Liver (tissue), 9 donors: ENCODE results near the gene PGAM2. TPM values are rescaled to one million over a fixed set of nuclear protein-coding genes. Genes with fewer than 3 reads are reported as not detected.

Experiments used
- DNase-seq: peaks from one replicate; pipeline ENCODE4 v3.0.0-alpha.2; 2017; ENCODE audit warnings: low spot score
- H3K27ac ChIP-seq, 2 donors: one replicate each; pipeline ENCODE4 v1.7.0; 2013; ENCODE audit warnings: inconsistent platforms in 2 of 2, low read length in 2 of 2, control low read depth in 1 of 2, low read depth in 1 of 2, mild to moderate bottlenecking in 1 of 2
- H3K27me3 ChIP-seq, 4 donors: one replicate each; pipeline versions ENCODE4 v1.6.1 to v1.7.0; 2013; ENCODE audit warnings: low read length in 3 of 4, inconsistent platforms in 1 of 4, mild to moderate bottlenecking in 1 of 4, moderate library complexity in 1 of 4; ENCODE audit not compliant: control insufficient read depth in 4 of 4, insufficient read depth in 4 of 4
- H3K36me3 ChIP-seq, 4 donors: one replicate each; pipeline versions ENCODE4 v1.6.1 to v1.7.0; 2013; ENCODE audit warnings: low read length in 3 of 4, mild to moderate bottlenecking in 3 of 4, low read depth in 1 of 4, moderate library complexity in 1 of 4; ENCODE audit not compliant: control insufficient read depth in 4 of 4, insufficient read depth in 3 of 4
- H3K4me1 ChIP-seq, 4 donors: one replicate each; pipeline versions ENCODE4 v1.6.1 to v1.7.0; 2013; ENCODE audit warnings: low read length in 3 of 4, mild to moderate bottlenecking in 3 of 4, moderate library complexity in 1 of 4; ENCODE audit not compliant: control insufficient read depth in 4 of 4, insufficient read depth in 4 of 4
- H3K4me3 ChIP-seq, 3 donors: one replicate each; pipeline versions ENCODE4 v1.6.1 to v1.7.0; 2013; ENCODE audit warnings: low read length in 3 of 3, control low read depth in 1 of 3, low read depth in 1 of 3, mild to moderate bottlenecking in 1 of 3
- H3K9ac ChIP-seq, 2 donors: one replicate each; pipeline ENCODE4 v1.7.0; 2013; ENCODE audit warnings: low read length in 2 of 2, mild to moderate bottlenecking in 2 of 2, moderate library complexity in 2 of 2, control low read depth in 1 of 2, low read depth in 1 of 2
- H3K9me3 ChIP-seq, 4 donors: one replicate each; pipeline versions ENCODE4 v1.6.1 to v1.7.0; 2013; ENCODE audit warnings: low read length in 3 of 4; ENCODE audit not compliant: control insufficient read depth in 4 of 4
- FOXA1 ChIP-seq: IDR thresholded peaks from 2 replicates; pipeline ENCODE4 v1.6.1; 2016; ENCODE audit warnings: antibody characterized with exemption
- FOXA2 ChIP-seq: IDR thresholded peaks from 2 replicates; pipeline ENCODE4 v1.6.1; 2016; ENCODE audit warnings: antibody characterized with exemption
- GABPA ChIP-seq, 2 donors: IDR thresholded peaks in 1 of 2; conservative IDR thresholded peaks in 1 of 2; 2 replicates each; pipeline ENCODE4 v1.6.1; 2016; ENCODE audit warnings: antibody characterized with exemption in 2 of 2, mild to moderate bottlenecking in 1 of 2, moderate library complexity in 1 of 2
- HNF4A ChIP-seq, 2 donors: conservative IDR thresholded peaks; 2 replicates each; pipeline ENCODE4 v1.6.1; 2016; ENCODE audit warnings: antibody characterized with exemption in 2 of 2, mild to moderate bottlenecking in 2 of 2
- HNF4G ChIP-seq: IDR thresholded peaks from 2 replicates; pipeline ENCODE4 v1.6.1; 2016; ENCODE audit warnings: antibody characterized with exemption
- JUND ChIP-seq, 2 donors: IDR thresholded peaks; 2 replicates each; pipeline ENCODE4 v1.6.1; 2016; ENCODE audit warnings: antibody characterized with exemption in 2 of 2
- NR2F2 ChIP-seq: IDR thresholded peaks from 2 replicates; pipeline ENCODE4 v1.6.1; 2016; ENCODE audit warnings: antibody characterized with exemption
- RAD21 ChIP-seq, 2 donors: IDR thresholded peaks; 2 replicates each; pipeline ENCODE4 v1.6.1; 2016; ENCODE audit warnings: antibody characterized with exemption in 2 of 2, mild to moderate bottlenecking in 2 of 2
- RXRA ChIP-seq, 2 donors: IDR thresholded peaks; 2 replicates each; pipeline ENCODE4 v1.6.1; 2017 to 2018; ENCODE audit warnings: antibody characterized with exemption in 2 of 2, mild to moderate bottlenecking in 1 of 2
- SP1 ChIP-seq: IDR thresholded peaks from 2 replicates; pipeline ENCODE4 v1.6.1; 2018; ENCODE audit warnings: antibody characterized with exemption, mild to moderate bottlenecking
- YY1 ChIP-seq: IDR thresholded peaks from 2 replicates; pipeline ENCODE4 v1.6.1; 2016; ENCODE audit warnings: antibody characterized with exemption, mild to moderate bottlenecking
- WGBS: extraction: QIAGEN DNeasy Blood & Tissue Kit; methylation state at CpG from one replicate; pipeline ENCODE4 v1.1.7; 2013; 5-methylcytosine and 5-hydroxymethylcytosine counted together
- polyA plus RNA-seq, 2 donors: library from polyadenylated mRNA; stranded (reverse) in 1 of 2; unstranded in 1 of 2; fragments of 200-250 nt in 1 of 2; fragments of >200 nt in 1 of 2; fragmentation: Nextera tagmentation in 1 of 2; extraction: Ambion mirVana in 1 of 2; gene quantifications; one replicate each; pipeline versions ENCODE4 v1.2.1 to v1.2.3, GENCODE V29; 2013 to 2015
- total RNA-seq, 2 donors: library from RNA; depleted of rRNA; stranded (reverse); fragments of >200 nt; gene quantifications; one replicate each; pipeline ENCODE4 v1.2.3, GENCODE V29; 2014
- TF ChIP-seq, protein P1 (sequence below): IDR thresholded peaks from 2 replicates; pipeline ENCODE4 v1.6.1; 2016; ENCODE audit warnings: antibody characterized with exemption, mild to moderate bottlenecking
- TF ChIP-seq, protein P2 (sequence below): IDR thresholded peaks from 2 replicates; pipeline ENCODE4 v1.6.1; 2016; ENCODE audit warnings: antibody characterized with exemption
- TF ChIP-seq, protein P3 (sequence below): fragments of 150-350 bp; IDR thresholded peaks from 2 replicates; pipeline ENCODE4 v1.5.1; 2017; ENCODE audit warnings: improper control_type of control experiment, low read depth, low read length; ENCODE audit not compliant: missing input control
- donor health status: healthy.
- donor health status: healthy.
- donor health status: healthy.
- donor health status: healthy.
- donor health status: healthy.

Gene PGAM2
- total and polyA plus RNA-seq, 4 donors, result 0.13 to 2.3 (median 0.49) TPM

DNA sequence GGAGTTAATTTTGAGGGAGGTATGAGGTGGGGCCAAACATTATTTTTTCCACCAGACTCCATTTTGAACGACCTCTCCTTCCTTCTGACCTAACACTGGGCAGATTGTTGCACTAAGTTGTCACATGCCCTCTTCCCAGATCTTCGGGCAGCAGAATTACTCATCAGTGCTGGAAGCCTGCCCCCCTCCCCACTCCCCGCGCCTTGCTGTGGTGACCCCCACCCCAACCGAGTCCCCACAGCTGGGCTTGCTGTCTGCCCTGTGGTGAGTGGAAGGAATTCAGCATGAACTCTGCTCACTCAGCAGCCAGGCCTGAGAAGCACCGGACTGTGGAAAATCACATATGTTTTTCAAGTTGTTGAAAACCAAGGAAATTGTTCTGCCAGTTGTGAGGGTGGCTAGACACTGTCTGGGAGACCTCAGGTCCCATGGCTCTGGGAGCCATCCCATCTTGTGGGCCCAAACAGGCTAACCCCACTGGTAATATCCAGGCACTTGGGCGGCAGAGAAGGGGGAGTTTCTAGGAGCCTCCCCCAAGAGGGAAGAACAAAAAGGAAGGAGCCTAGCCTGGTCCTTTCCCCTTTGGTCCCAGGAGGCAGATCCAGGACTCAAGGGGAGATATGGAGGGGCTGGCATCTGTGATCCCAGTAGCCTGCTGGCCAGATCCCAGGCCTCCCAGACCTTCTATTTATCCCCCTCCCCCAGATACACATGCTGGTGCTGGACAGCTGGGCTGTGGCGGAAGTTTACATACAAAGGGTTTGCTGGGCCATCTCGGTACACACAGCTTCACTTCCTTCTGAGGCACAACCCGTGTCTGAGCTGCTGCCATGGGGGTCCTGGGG, 35.3 kb upstream of the PGAM2 start:
- no peaks in the 10 kb centered on the region for H3K27me3 ChIP-seq
- no peak for TF ChIP-seq SP1
- TF ChIP-seq, protein P1, sequence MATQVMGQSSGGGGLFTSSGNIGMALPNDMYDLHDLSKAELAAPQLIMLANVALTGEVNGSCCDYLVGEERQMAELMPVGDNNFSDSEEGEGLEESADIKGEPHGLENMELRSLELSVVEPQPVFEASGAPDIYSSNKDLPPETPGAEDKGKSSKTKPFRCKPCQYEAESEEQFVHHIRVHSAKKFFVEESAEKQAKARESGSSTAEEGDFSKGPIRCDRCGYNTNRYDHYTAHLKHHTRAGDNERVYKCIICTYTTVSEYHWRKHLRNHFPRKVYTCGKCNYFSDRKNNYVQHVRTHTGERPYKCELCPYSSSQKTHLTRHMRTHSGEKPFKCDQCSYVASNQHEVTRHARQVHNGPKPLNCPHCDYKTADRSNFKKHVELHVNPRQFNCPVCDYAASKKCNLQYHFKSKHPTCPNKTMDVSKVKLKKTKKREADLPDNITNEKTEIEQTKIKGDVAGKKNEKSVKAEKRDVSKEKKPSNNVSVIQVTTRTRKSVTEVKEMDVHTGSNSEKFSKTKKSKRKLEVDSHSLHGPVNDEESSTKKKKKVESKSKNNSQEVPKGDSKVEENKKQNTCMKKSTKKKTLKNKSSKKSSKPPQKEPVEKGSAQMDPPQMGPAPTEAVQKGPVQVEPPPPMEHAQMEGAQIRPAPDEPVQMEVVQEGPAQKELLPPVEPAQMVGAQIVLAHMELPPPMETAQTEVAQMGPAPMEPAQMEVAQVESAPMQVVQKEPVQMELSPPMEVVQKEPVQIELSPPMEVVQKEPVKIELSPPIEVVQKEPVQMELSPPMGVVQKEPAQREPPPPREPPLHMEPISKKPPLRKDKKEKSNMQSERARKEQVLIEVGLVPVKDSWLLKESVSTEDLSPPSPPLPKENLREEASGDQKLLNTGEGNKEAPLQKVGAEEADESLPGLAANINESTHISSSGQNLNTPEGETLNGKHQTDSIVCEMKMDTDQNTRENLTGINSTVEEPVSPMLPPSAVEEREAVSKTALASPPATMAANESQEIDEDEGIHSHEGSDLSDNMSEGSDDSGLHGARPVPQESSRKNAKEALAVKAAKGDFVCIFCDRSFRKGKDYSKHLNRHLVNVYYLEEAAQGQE, result peak; percentile 24
- H3K9ac ChIP-seq, result no peak overlapping the region
- no peaks in the 10 kb centered on the region for H3K36me3 ChIP-seq
- H3K9me3 ChIP-seq, result no peaks in the 10 kb centered on the region
- DNase-seq, result no peak
- WGBS, result 74% methylated on average over 10 of the region's 10 CpGs
- peaks cover 0 to 7% (median 0%) of the 10 kb centered on the region in 4 donors for H3K4me1 ChIP-seq
- peak overlapping the region; percentile 40 to 41 for H3K27ac ChIP-seq
- no peak overlapping the region for H3K4me3 ChIP-seq

DNA sequence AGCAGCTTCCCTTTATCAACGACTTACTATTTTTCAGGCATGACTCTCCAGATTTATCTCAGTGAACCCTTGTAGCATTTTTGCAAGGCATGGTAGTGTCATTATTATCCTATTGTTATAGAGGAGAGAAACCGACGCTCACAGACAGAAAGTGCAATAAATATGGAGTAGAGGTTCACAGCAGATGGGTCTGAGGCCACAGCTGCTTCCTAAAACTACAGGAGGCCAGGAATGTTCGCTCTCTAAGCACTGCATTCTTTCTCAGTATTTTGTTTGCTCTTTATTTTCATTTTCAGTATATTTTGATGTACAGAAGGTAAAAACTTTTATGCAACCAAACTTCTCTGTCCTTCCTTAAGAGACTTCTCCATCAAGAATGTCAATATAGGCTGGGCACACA, 34.3 kb upstream of the PGAM2 start:
- H3K27ac ChIP-seq, result no peak overlapping the region
- peaks cover 0 to 6% (median under 1%) of the 10 kb centered on the region in 4 donors for H3K4me1 ChIP-seq
- no peaks in the 10 kb centered on the region for H3K27me3 ChIP-seq

More for the DNA sequence above, 34.3 kb upstream of the PGAM2 start:
- no peaks in the 10 kb centered on the region for H3K36me3 ChIP-seq
- H3K4me3 ChIP-seq, result no peak overlapping the region
- H3K9ac ChIP-seq, result no peak overlapping the region
- TF ChIP-seq SP1 (no peak), FOXA2 (no peak), NR2F2 (no peak), HNF4A (conservative IDR thresholded peaks at IDR 0.05) (no peak), HNF4G (no peak), FOXA1 (no peak), JUND (IDR thresholded peaks at IDR 0.05) (no peak), YY1 (no peak), GABPA (IDR thresholded peaks at IDR 0.05 in 1 of 2, conservative IDR thresholded peaks at IDR 0.05 in 1 of 2) (no peak), RXRA (IDR thresholded peaks at IDR 0.05) (no peak), RAD21 (IDR thresholded peaks at IDR 0.05) (no peak)
- TF ChIP-seq, protein P1, result no peak
- TF ChIP-seq, protein P2, sequence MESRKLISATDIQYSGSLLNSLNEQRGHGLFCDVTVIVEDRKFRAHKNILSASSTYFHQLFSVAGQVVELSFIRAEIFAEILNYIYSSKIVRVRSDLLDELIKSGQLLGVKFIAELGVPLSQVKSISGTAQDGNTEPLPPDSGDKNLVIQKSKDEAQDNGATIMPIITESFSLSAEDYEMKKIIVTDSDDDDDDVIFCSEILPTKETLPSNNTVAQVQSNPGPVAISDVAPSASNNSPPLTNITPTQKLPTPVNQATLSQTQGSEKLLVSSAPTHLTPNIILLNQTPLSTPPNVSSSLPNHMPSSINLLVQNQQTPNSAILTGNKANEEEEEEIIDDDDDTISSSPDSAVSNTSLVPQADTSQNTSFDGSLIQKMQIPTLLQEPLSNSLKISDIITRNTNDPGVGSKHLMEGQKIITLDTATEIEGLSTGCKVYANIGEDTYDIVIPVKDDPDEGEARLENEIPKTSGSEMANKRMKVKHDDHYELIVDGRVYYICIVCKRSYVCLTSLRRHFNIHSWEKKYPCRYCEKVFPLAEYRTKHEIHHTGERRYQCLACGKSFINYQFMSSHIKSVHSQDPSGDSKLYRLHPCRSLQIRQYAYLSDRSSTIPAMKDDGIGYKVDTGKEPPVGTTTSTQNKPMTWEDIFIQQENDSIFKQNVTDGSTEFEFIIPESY, result no peak
- TF ChIP-seq, protein P3, sequence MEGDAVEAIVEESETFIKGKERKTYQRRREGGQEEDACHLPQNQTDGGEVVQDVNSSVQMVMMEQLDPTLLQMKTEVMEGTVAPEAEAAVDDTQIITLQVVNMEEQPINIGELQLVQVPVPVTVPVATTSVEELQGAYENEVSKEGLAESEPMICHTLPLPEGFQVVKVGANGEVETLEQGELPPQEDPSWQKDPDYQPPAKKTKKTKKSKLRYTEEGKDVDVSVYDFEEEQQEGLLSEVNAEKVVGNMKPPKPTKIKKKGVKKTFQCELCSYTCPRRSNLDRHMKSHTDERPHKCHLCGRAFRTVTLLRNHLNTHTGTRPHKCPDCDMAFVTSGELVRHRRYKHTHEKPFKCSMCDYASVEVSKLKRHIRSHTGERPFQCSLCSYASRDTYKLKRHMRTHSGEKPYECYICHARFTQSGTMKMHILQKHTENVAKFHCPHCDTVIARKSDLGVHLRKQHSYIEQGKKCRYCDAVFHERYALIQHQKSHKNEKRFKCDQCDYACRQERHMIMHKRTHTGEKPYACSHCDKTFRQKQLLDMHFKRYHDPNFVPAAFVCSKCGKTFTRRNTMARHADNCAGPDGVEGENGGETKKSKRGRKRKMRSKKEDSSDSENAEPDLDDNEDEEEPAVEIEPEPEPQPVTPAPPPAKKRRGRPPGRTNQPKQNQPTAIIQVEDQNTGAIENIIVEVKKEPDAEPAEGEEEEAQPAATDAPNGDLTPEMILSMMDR, result no peak
- no peaks in the 10 kb centered on the region for H3K9me3 ChIP-seq
- 81% methylated on average over 4 of the region's 4 CpGs for WGBS
- no peak for DNase-seq
